Fibroblast of lung (primary cell): ENCODE measurements around the gene SLC25A12.

ENCODE experiments used
- CTCF ChIP-seq, 2 donors: IDR thresholded peaks in 1 of 2; conservative IDR thresholded peaks in 1 of 2; 1 replicate in 1 of 2; 2 replicates in 1 of 2; pipeline ENCODE4 v1.5.1; 2011 to 2012; ENCODE audit warnings: low read length in 2 of 2, control low read depth in 1 of 2, inconsistent platforms in 1 of 2, low read depth in 1 of 2, mild to moderate bottlenecking in 1 of 2
- EZH2 ChIP-seq: IDR thresholded peaks from 2 replicates; pipeline ENCODE4 v1.5.1; 2012; ENCODE audit warnings: low read length, control low read depth, mild to moderate bottlenecking; ENCODE audit errors: missing control alignments

- TF ChIP-seq CTCF (conservative IDR thresholded peaks at IDR 0.05 in 1 of 2, IDR thresholded peaks at IDR 0.05 in 1 of 2; ENCODE audit: low read depth in 1 of 2, low read length in 2 of 2) (no peak), EZH2 (no peak)
These were observed 4.2 kb downstream of the SLC25A12 start for GRCh38 chr2:171889808-171890207.
